Middle frontal gyrus (tissue), 1 donor: ENCODE measurements around the gene PLCG1.
"Not testable (repeated sequence)": the region's sequence is repeated elsewhere in the genome, so short reads cannot be mapped to it uniquely, and the experiment has no call there.

Experiments used
- DNase-seq: peaks from one replicate; pipeline ENCODE4 v3.0.0-alpha.2; 2015; ENCODE audit warnings: low spot score; ENCODE audit errors: extremely low spot score

Gene PLCG1

GRCh38 chr20:41124451-41125094 is 12.8 kb upstream of the PLCG1 start:
- no peak for DNase-seq

- DNase-seq, result no peak
Observed at GRCh38 chr20:41125530-41126457, 11.5 kb upstream of the PLCG1 start.

GRCh38 chr20:41126719-41127118 is 10.6 kb upstream of the PLCG1 start:
- no peak for DNase-seq

DNA sequence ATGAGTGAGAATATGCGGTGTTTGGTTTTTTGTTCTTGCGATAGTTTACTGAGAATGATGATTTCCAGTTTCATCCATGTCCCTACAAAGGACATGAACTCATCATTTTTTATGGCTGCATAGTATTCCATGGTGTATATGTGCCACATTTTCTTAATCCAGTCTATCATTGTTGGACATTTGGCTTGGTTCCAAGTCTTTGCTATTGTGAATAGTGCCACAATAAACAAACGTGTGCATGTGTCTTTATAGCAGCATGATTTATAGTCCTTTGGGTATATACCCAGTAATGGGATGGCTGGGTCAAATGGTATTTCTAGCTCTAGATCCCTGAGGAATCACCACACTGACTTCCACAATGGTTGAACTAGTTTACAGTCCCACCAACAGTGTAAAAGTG is 9.0 kb upstream of the PLCG1 start:
- not testable (repeated sequence) for DNase-seq

DNA sequence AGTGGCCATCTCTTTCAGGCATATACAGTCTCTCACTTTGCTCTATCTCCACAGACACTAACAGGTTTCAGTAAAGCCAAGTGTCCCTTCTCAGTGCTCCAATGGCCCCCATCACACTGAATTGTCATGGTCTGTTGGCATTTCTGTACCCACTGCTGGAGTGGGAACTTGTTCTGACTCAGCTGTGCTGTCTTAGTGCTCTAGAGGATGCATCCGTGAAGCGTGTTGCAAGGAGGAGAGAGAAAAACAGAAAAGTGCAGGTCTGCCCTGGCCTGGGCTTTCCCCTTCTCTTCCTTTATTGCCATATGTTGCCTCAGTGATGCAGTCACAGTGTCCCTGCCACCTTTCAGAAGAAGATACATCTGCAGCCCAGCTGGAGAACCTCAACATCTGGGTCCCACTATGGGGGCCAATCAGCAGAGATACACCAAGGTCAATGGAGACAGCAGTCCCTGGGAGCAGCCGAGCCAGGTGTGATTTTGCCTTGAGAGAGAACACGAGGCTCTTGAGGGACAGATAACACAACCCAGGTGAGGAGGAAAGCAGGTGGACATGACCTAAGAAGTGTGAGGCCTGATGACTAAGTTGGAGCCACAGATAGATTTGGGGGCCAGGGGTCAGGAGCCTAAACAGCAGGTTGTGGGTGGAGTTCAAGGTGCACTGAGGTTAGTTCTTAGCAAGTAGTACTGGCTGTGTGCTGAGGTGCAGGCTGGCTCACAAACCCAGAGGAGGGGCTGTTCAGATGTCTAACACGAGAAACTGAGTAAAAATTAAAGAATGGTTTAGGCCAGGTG is 5.6 kb upstream of the PLCG1 start:
- DNase-seq, result no peak

DNA sequence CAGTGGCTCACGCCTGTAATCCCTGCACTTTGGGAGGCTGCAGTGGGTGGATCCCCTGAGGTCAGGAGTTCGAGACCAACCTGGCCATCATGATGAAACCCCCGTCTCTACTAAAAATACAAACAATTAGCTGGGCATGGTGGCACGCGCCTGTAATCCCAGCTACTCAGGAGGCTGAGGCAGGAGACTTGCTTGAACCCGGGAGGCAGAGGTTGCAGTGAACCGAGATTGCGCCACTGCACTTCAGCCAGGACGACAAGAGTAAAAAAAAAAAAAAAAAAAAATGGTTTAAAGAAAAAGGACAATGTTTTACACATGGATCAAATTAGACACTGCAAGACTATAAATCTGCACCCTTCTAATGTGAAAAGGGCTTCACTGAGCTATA is 5.0 kb upstream of the PLCG1 start:
- DNase-seq, result not testable (repeated sequence)

DNA sequence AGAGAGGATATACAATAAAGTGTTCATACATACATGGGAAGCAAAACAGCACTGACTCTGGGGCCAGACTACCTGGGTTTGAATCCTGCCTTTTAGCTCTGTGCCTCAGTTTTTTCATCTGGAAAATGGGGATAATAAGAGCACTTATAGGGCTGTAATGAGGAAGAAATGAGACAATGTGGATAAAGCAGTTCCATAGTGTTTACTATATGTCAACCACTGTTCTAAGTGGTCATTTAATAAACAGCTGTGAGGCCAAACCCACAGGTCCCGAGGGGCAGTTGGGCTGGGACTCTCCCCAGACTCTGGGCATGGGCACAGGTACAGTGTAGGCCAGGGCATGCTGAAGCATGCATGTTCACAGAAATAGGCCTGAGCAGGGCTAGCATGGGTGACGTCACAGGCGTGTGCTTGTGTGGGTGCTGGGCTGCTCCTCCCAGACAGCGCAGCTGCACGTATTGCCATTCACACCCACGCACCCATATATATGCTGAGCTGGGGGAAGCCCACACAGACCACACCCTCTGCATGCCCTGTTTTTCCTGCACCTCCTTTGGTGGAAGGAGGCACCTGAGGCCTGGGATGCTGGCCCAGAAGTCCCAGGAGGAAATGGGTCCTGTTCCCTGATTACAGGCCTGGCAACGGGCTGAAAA is 3.5 kb upstream of the PLCG1 start:
- DNase-seq, result no peak

DNA sequence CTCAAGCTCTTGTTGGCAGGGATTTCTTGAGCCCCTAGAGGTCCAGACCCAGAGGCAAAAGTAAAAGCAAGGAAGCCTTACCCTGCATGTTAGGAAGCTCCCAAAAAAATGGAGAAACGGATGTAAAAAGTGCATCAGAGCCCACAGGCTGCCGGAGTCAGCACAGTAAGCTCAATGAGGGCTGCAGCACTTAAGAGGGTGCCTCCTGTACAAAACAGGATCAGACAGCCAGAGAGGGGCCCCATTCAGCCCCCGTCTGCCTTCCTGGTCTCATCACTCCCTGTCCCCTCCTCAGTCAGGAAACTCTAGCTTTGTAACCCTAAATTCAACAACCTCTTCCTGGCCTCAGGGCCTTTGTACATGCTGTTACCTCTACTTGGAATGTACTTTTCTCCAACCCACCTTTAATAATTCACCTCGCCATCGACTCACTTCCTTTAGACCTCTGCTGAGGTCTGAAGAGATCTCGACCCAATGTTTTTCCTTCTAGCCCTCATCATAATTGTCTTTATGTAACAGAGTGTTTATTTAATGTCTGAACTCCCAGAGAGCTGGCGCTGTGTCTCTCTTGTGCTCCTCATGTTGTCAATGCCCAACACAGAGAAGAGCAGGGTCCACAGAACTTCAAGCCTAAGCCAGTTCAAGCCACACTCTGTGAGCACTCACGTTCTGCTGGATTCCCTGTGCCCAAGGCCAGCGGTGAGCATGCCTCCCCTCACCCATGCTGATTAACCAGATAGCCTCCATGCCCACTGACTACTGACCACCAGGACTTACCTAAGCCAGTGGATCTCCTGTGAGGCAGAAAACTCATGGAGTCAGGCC is 2.8 kb upstream of the PLCG1 start:
- no peak for DNase-seq

DNA sequence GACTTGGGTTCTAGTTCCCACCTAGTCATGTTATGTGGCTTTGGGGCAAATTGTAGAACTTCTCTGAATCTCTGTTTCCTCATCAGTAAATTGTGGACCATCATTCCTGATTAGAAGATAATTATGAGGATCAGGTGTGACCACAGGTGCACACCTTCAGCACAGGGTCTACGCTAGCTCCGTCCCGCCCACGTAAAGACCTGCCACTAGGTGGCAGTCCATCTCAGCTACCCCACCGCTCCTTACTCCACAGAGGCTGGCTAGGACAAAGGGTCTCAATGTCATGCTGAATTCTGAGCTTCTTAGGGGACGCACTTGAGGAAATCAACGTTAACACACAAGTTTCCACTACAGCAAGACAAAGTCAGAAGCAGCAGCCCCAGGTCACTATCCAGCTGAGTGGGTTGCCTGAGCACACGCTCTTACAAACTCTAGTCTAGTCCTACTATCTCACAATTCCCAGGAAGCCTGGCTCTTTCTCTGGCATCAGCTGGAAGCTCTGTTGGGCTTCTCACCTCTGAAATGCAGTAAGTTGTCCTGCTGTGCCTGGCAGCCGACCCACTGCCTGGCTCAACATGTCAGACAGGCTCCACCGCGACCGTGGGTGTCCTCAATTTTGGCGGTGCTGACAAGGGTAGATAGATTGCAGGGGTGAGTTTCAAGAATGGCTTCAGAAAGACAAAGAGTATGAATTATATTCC is 2.0 kb upstream of the PLCG1 start:
- no peak for DNase-seq

- DNase-seq, result no peak
Observed at GRCh38 chr20:41135888-41136679, 1.3 kb upstream of the PLCG1 start.

DNA sequence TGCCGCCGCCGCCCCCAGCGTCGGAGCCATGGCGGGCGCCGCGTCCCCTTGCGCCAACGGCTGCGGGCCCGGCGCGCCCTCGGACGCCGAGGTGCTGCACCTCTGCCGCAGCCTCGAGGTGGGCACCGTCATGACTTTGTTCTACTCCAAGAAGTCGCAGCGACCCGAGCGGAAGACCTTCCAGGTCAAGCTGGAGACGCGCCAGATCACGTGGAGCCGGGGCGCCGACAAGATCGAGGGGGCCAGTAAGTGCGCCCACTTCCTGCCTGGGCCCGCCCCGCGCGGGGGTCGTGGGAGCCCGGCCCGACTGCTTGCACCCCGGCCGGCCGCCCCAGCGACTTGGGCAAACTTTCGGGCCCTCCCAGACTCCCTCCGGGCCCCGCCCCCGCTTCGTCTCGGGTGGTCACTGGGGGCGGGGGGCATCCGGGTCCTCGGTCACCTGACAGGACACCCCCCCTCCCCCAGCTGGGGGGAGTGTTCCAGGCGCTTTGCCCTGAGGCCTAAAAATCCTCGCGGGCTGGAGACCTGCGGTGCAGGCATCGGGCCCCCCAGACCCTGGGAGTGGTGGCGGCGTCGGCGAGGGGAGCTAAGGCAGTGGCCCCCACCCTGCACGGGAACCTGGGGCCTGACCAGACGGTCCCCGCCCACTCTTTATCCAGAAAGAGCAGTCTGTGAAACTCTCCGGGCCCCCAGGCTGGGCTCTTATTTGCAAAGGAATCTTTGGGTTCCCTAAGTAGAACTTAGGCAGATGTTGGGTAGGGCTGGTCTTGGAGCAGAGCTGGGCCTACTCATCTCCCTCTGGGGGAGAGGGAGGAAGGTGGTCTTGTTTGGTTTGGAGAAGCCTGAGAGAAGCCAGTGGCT is 501 bp downstream of the PLCG1 start:
- no peak for DNase-seq

GRCh38 chr20:41138475-41139226 is 1.3 kb downstream of the PLCG1 start:
- DNase-seq, result no peak

DNA sequence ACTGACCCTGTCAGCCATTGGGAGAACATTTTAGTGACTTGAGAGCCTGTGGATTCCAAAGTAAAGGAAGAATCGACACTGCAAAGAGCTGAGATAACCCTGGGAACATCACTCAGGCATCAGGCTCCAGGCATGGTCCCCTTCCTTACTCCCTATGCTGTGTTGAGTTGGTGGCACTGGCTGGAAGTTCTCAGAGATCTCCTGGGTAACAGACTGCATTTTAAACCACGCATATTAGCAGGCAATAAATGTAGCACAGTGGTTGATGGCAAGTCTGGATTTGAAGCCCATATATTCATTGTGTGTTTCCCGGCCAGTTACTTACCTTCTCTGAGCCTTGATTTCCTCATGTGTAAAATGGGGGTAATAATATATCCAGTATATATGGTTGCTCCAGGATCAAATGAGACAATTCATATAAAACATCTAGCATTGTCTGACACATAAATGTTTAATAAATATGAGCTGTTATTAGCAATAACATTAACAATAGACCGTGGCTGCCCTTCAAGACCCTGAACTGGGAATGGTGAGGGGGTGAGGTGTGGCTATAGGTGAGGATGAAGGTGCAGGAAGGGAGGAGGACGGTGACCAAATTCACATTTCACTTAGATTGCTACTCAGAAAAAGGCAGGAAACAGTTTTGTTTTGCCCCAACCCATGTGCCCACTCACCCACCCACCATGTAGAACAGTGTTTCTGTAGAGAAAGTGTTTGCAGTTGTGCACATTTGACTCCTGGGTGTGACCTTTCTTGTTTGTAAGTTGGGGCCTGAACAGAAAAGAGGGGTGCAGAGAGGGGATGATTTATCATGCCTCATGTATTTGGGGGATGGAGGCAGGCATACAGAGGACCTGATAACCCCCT is 2.1 kb downstream of the PLCG1 start:
- DNase-seq, result no peak

DNA sequence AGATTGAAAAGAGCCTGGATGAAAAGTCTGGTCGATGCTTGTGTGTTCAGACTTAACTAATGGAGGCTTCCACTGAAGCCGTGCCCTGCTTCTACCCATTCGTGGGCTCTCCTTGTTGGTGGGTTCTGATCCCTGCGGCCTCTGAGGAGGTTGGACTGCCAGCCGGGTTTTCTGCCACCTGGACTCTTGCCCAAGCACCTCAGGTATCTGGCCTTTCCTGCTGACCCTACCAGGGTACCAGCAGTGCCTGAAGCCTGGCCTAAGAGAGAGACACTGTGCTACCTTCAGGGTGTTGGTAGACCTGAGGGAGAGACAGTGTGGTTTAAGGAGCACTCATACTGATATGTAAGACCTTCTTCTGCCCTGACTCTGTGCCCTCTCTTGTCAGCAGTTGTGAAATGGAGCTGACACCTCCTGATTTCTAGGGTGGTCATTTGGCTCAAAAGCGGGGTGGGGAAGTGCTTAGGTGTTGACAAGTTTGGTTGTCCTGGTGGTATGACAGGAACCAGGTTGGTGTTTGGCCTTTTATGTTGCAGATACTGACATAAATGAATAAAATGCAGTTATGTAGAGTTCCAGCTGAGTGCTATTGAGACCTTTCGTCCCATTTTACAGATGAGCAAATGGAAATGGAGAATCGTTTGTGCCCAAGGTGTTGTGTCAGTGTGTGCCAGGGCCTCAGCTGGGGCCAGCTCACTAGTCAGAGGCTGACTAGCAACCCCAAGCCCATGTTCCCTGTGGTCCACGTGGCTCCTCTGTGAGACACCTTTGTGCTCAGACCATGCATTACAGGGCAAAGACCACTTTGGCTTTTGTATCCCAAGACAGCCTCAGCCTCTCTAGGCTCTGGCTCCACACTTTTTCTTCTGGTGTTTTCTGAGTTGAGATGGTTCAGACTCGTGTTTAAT is 3.1 kb downstream of the PLCG1 start:
- DNase-seq, result no peak

DNA sequence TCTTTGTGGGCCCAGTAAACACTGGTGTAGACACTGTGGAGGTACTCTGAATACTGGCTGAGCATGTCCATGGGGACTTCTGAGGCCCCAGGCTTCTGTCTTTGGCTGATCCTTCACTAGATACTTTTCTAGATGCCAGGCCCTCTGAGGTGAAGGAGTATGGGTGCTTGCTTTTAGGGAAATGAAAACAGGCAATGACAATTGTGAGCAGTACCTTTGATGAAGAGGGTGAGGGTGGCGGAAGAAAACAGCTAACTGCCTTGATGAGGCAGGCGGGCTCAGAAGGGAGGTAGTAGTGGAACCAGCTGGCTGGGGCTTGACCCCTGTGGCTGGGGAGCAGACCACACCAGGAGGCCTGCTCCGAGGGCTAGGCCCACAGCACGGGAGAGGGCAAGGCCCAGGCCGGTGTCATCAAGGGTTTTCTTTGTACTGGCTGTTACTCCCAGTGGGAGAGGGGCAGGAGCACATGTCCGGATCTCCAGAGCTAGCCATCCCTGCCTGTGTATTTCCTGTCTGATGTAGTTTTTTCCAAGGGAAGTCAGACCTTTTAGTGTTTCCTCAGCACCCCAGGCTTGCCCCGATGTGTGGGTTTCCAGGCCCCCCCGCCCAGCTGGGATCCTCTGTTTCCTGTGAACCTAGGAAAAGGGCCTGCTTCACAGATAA is 3.9 kb downstream of the PLCG1 start:
- DNase-seq, result no peak
